BJ (cell line): ENCODE results near the gene ZNF644. TPM values are rescaled to one million over a fixed set of nuclear protein-coding genes. Genes with fewer than 3 reads are reported as not detected.

Experiments
- CTCF ChIA-PET: fragments of 350-600 bp; formaldehyde crosslinking; extraction: SDS; loops from one replicate; lab custom pipeline; 2021; ENCODE audit warnings: antibody characterized with exemption, inconsistent platforms; lab: Yijun Ruan, JAX
- POLR2A ChIA-PET: fragments of 300-600 bp; sonication (Branson Sonifier 250); formaldehyde crosslinking; extraction: SDS; loops from one replicate; lab custom pipeline; 2021; ENCODE audit warnings: antibody characterized with exemption; lab: Charles Lee
- DNase-seq: peaks from one replicate; pipeline ENCODE4 v3.0.0-alpha.2; 2011; ENCODE audit warnings: low read depth
- H3K27me3 ChIP-seq: 2 replicates; pipeline ENCODE4 v1.6.0; 2011; ENCODE audit warnings: low read length; ENCODE audit not compliant: control insufficient read depth, insufficient read depth
- H3K36me3 ChIP-seq: 2 replicates; pipeline ENCODE4 v1.5.1; 2011; ENCODE audit warnings: low read length; ENCODE audit not compliant: control insufficient read depth, insufficient read depth
- H3K4me3 ChIP-seq: 2 replicates; pipeline ENCODE4 v1.5.1; 2011; ENCODE audit warnings: low read depth, mild to moderate bottlenecking, control low read depth, low read length
- polyA plus RNA-seq: library from polyadenylated mRNA; depleted of rRNA; stranded (reverse); fragments of >200 nt; gene quantifications from 2 replicates; pipeline ENCODE4 v1.2.3, GENCODE V29; 2011
- TF ChIP-seq, protein P1 (sequence below): IDR thresholded peaks from 2 replicates; pipeline ENCODE4 v1.5.1; 2011; ENCODE audit warnings: low read depth, mild to moderate bottlenecking, control low read depth, inconsistent platforms, low read length, moderate library complexity; ENCODE audit not compliant: insufficient read depth

Gene ZNF644
- polyA plus RNA-seq, 1 experiment, result 7.3 TPM

GRCh38 chr1:90963236-90963635, 58.6 kb downstream of the ZNF644 start:
- POLR2A ChIA-PET, result no interaction called here
- DNase-seq, result no peak
- no peaks in the 10 kb centered on the region for H3K27me3 ChIP-seq

GRCh38 chr1:90959352-90960206, 62.3 kb downstream of the ZNF644 start:
- ChIA-PET POLR2A (no interaction called here), CTCF (interaction anchor here (0.8 kb wide), 1 partner anchor 238 kb away, joined by 6 read pairs; no protein-coding TSS in a partner anchor)
- no peaks in the 10 kb centered on the region for H3K27me3 ChIP-seq
- H3K36me3 ChIP-seq, result no peaks in the 10 kb centered on the region
- TF ChIP-seq, protein P1, sequence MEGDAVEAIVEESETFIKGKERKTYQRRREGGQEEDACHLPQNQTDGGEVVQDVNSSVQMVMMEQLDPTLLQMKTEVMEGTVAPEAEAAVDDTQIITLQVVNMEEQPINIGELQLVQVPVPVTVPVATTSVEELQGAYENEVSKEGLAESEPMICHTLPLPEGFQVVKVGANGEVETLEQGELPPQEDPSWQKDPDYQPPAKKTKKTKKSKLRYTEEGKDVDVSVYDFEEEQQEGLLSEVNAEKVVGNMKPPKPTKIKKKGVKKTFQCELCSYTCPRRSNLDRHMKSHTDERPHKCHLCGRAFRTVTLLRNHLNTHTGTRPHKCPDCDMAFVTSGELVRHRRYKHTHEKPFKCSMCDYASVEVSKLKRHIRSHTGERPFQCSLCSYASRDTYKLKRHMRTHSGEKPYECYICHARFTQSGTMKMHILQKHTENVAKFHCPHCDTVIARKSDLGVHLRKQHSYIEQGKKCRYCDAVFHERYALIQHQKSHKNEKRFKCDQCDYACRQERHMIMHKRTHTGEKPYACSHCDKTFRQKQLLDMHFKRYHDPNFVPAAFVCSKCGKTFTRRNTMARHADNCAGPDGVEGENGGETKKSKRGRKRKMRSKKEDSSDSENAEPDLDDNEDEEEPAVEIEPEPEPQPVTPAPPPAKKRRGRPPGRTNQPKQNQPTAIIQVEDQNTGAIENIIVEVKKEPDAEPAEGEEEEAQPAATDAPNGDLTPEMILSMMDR, result no peak
- no peak for DNase-seq
- no peak overlapping the region for H3K4me3 ChIP-seq

More at GRCh38 chr1:90963236-90963635, 58.6 kb downstream of the ZNF644 start:
- TF ChIP-seq, protein P1, result no peak
- CTCF ChIA-PET, result interaction anchor here (0.7 to 1.8 kb wide), 2 partner anchors 11 to 242 kb away, joined by 3 to 5 read pairs; no protein-coding TSS in a partner anchor
- H3K36me3 ChIP-seq, result no peaks in the 10 kb centered on the region
- H3K4me3 ChIP-seq, result no peak overlapping the region

DNA sequence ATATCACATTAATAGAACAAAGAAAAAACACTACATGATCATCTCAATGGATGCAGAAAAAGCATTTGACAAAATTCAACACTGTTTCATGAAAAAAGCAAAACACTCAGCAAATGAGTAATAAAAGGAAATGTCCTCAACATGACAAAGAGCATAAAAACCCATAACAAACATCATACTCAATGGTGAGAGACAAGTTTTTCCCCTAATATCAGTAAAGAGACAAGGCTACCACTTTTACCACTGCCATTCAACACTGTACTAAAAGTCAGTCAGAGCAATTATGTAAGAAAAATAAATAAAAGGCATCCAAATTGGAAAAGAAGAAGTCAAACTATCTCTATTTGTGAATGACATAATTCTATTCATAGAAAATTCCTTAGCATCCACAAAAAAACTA, 64.3 kb downstream of the ZNF644 start:
- Histone ChIP-seq H3K4me3 (no peak overlapping the region), H3K36me3 (no peaks in the 10 kb centered on the region), H3K27me3 (no peaks in the 10 kb centered on the region)
- CTCF ChIA-PET, result no interaction called here
- POLR2A ChIA-PET, result no interaction called here
- TF ChIP-seq, protein P1, result no peak
- no peak for DNase-seq

DNA sequence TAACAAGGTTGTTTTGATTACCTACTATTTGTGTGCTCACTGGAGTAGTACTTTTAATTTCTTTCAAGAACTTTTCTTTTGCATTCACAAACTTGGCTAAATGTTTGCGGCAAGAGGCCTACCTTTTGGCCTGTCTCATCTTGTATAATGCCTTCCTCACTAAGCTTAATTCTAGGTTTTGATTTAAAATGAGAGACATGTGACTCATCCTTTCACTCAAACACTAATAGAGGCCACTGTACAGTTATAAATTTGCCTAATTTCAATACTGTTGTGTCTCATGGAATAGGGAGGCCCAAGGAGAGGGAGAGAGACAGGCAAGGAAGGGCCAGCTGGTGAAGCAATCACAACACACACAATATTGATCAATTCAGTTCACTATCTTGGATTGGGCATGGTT, 66.1 kb downstream of the ZNF644 start:
- Histone ChIP-seq H3K4me3 (no peak overlapping the region), H3K36me3 (no peaks in the 10 kb centered on the region), H3K27me3 (no peaks in the 10 kb centered on the region)
- CTCF ChIA-PET, result no interaction called here
- TF ChIP-seq, protein P1, result no peak
- POLR2A ChIA-PET, result no interaction called here
- no peak for DNase-seq

DNA sequence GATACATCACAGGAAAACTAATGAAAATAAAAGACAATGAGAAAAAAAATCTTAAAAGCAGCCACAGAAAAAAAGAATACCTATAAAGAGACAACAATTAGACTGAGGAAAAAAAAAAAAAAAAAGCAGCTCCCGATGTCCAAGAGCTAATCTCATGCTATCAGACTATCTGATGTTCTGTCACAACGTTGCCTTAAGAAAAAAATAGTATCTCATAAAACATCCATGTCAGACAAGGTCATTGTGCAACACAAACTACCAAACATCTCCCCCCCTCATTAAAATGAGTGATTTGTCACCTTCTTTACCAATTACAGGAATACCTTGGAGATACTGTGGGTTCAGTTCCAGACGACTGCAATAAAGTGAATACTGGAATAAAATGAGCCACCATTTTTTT, 68.9 kb downstream of the ZNF644 start:
- no peak for DNase-seq
- H3K36me3 ChIP-seq, result no peaks in the 10 kb centered on the region
- CTCF ChIA-PET, result interaction anchor here (1.4 kb wide), 1 partner anchor 11 kb away, joined by 5 read pairs; no protein-coding TSS in a partner anchor
- no peaks in the 10 kb centered on the region for H3K27me3 ChIP-seq
- H3K4me3 ChIP-seq, result no peak overlapping the region
- POLR2A ChIA-PET, result no interaction called here
- TF ChIP-seq, protein P1, result no peak
